DMS153 treated with DMSO at 0.1 percent for 48 hours (cell line): ENCODE data around the gene CAMTA1.
A peak's percentile ranks its signal among the peaks of the same experiment; 100 is the strongest.
"Not testable (repeated sequence)": the region's sequence is repeated elsewhere in the genome, so short reads cannot be mapped to it uniquely, and the experiment has no call there.

Source experiments
- DNase-seq: peaks from one replicate; lab custom pipeline; 2025; ENCODE audit not compliant: unreplicated experiment; lab: John Stamatoyannopoulos, UW

Gene CAMTA1

GRCh38 chr1:6805004-6805416 lies 19.8 kb downstream of the CAMTA1 start:
- DNase-seq: no peak

- DNase-seq: no peak
Measured at GRCh38 chr1:6807782-6808181, 22.5 kb downstream of the CAMTA1 start.

- no peak for DNase-seq
Measured at GRCh38 chr1:6809461-6809860, 24.2 kb downstream of the CAMTA1 start.

GRCh38 chr1:6810146-6810734 lies 25.0 kb downstream of the CAMTA1 start:
- DNase-seq: not testable (repeated sequence)

GRCh38 chr1:6811583-6811982 lies 26.3 kb downstream of the CAMTA1 start:
- DNase-seq: no peak

GRCh38 chr1:6813165-6813564 lies 27.9 kb downstream of the CAMTA1 start:
- no peak for DNase-seq

- DNase-seq: no peak
Measured at GRCh38 chr1:6815726-6816125, 30.5 kb downstream of the CAMTA1 start.

- DNase-seq: no peak
Measured at GRCh38 chr1:6819246-6820040, 34.2 kb downstream of the CAMTA1 start.

- DNase-seq: no peak
Measured at GRCh38 chr1:6820899-6821298, 35.6 kb downstream of the CAMTA1 start.

GRCh38 chr1:6822530-6823359 lies 37.5 kb downstream of the CAMTA1 start:
- DNase-seq: peak; percentile 75

GRCh38 chr1:6823793-6824192 lies 38.5 kb downstream of the CAMTA1 start:
- DNase-seq: no peak

- no peak for DNase-seq
Measured at GRCh38 chr1:6824665-6825368, 39.6 kb downstream of the CAMTA1 start.

GRCh38 chr1:6825828-6826227 lies 40.6 kb downstream of the CAMTA1 start:
- no peak for DNase-seq

GRCh38 chr1:6827079-6827478 lies 41.8 kb downstream of the CAMTA1 start:
- no peak for DNase-seq

- no peak for DNase-seq
Measured at GRCh38 chr1:6827630-6828165, 42.4 kb downstream of the CAMTA1 start.

- DNase-seq: peak; percentile 19
Measured at GRCh38 chr1:6831366-6831765, 46.1 kb downstream of the CAMTA1 start.

- DNase-seq: not testable (repeated sequence)
Measured at GRCh38 chr1:6832006-6832405, 46.8 kb downstream of the CAMTA1 start.

GRCh38 chr1:6832531-6833188 lies 47.4 kb downstream of the CAMTA1 start:
- DNase-seq: peak; percentile 66

- no peak for DNase-seq
Measured at GRCh38 chr1:6833804-6834203, 48.5 kb downstream of the CAMTA1 start.

GRCh38 chr1:6834366-6834765 lies 49.1 kb downstream of the CAMTA1 start:
- DNase-seq: no peak
